ENCODE measurements around the gene EPHA8.

The EPHA8 gene

GRCh38 chr1:22608361-22608760, 45.1 kb downstream of the EPHA8 start:
- H3K27me3 ChIP-seq (ENCODE audit: control insufficient read depth, insufficient read depth, low read length) = 0 out of 2 replicates have a peak, but pooled peaks cover 2% of the 10 kb centered on the region

GRCh38 chr1:22609291-22609690, 46.0 kb downstream of the EPHA8 start:
- Histone ChIP-seq H3K9ac (ENCODE audit: low read depth, low read length) (no peak overlapping the region), H3K36me3 (ENCODE audit: control insufficient read depth, insufficient read depth, low read length) (no peaks in the 10 kb centered on the region), H3K9me3 (ENCODE audit: control insufficient read depth, insufficient read depth, low read length) (no peaks in the 10 kb centered on the region), H3K4me1 (ENCODE audit: control insufficient read depth, insufficient read depth, low read length) (peaks cover 10% of the 10 kb centered on the region; the same call in 1 of the 2 replicates), H3K27ac (ENCODE audit: low read depth, low read length) (no peak overlapping the region), H3K27me3 (ENCODE audit: control insufficient read depth, insufficient read depth, low read length) (0 out of 2 replicates have a peak, but pooled peaks cover 2% of the 10 kb centered on the region), H3K4me3 (ENCODE audit: low read depth, low read length) (no peak overlapping the region)

More at GRCh38 chr1:22608361-22608760, 45.1 kb downstream of the EPHA8 start:
- Histone ChIP-seq H3K9ac (ENCODE audit: low read depth, low read length) (no peak overlapping the region), H3K9me3 (ENCODE audit: control insufficient read depth, insufficient read depth, low read length) (no peaks in the 10 kb centered on the region), H3K27ac (ENCODE audit: low read depth, low read length) (no peak overlapping the region), H3K4me3 (ENCODE audit: low read depth, low read length) (no peak overlapping the region), H3K4me1 (ENCODE audit: control insufficient read depth, insufficient read depth, low read length) (peaks cover 12% of the 10 kb centered on the region; the same call in 1 of the 2 replicates), H3K36me3 (ENCODE audit: control insufficient read depth, insufficient read depth, low read length) (no peaks in the 10 kb centered on the region)

GRCh38 chr1:22611530-22611947, 48.2 kb downstream of the EPHA8 start:
- Histone ChIP-seq H3K4me3 (ENCODE audit: low read depth, low read length) (no peak overlapping the region), H3K27ac (ENCODE audit: low read depth, low read length) (no peak overlapping the region), H3K9ac (ENCODE audit: low read depth, low read length) (no peak overlapping the region), H3K4me1 (ENCODE audit: control insufficient read depth, insufficient read depth, low read length) (peaks cover 10% of the 10 kb centered on the region; the same call in 1 of the 2 replicates), H3K9me3 (ENCODE audit: control insufficient read depth, insufficient read depth, low read length) (no peaks in the 10 kb centered on the region), H3K27me3 (ENCODE audit: control insufficient read depth, insufficient read depth, low read length) (0 out of 2 replicates have a peak, but pooled peaks cover 2% of the 10 kb centered on the region), H3K36me3 (ENCODE audit: control insufficient read depth, insufficient read depth, low read length) (no peaks in the 10 kb centered on the region)

GRCh38 chr1:22612671-22613571, 49.6 kb downstream of the EPHA8 start:
- H3K4me1 ChIP-seq (ENCODE audit: control insufficient read depth, insufficient read depth, low read length) = peaks cover 5% of the 10 kb centered on the region; the same call in 1 of the 2 replicates
- no peaks in the 10 kb centered on the region for H3K27me3 ChIP-seq (ENCODE audit: control insufficient read depth, insufficient read depth, low read length)
- no peaks in the 10 kb centered on the region for H3K36me3 ChIP-seq (ENCODE audit: control insufficient read depth, insufficient read depth, low read length)
- no peaks in the 10 kb centered on the region for H3K9me3 ChIP-seq (ENCODE audit: control insufficient read depth, insufficient read depth, low read length)
- no peak overlapping the region for H3K9ac ChIP-seq (ENCODE audit: low read depth, low read length)
- no peak overlapping the region for H3K27ac ChIP-seq (ENCODE audit: low read depth, low read length)
- H3K4me3 ChIP-seq (ENCODE audit: low read depth, low read length) = no peak overlapping the region

GRCh38 chr1:22613572-22613918, 50.3 kb downstream of the EPHA8 start:
- Histone ChIP-seq H3K9me3 (ENCODE audit: control insufficient read depth, insufficient read depth, low read length) (no peaks in the 10 kb centered on the region), H3K36me3 (ENCODE audit: control insufficient read depth, insufficient read depth, low read length) (no peaks in the 10 kb centered on the region), H3K9ac (ENCODE audit: low read depth, low read length) (no peak overlapping the region), H3K4me1 (ENCODE audit: control insufficient read depth, insufficient read depth, low read length) (peaks cover 3% of the 10 kb centered on the region; the same call in 1 of the 2 replicates), H3K27me3 (ENCODE audit: control insufficient read depth, insufficient read depth, low read length) (no peaks in the 10 kb centered on the region), H3K27ac (ENCODE audit: low read depth, low read length) (no peak overlapping the region), H3K4me3 (ENCODE audit: low read depth, low read length) (no peak overlapping the region)

GRCh38 chr1:22613951-22614350, 50.7 kb downstream of the EPHA8 start:
- H3K9me3 ChIP-seq (ENCODE audit: control insufficient read depth, insufficient read depth, low read length) = no peaks in the 10 kb centered on the region
- H3K4me3 ChIP-seq (ENCODE audit: low read depth, low read length) = no peak overlapping the region
- no peak overlapping the region for H3K27ac ChIP-seq (ENCODE audit: low read depth, low read length)
- H3K27me3 ChIP-seq (ENCODE audit: control insufficient read depth, insufficient read depth, low read length) = no peaks in the 10 kb centered on the region
- no peaks in the 10 kb centered on the region for H3K36me3 ChIP-seq (ENCODE audit: control insufficient read depth, insufficient read depth, low read length)
- peaks cover 3% of the 10 kb centered on the region; the same call in 1 of the 2 replicates for H3K4me1 ChIP-seq (ENCODE audit: control insufficient read depth, insufficient read depth, low read length)
- no peak overlapping the region for H3K9ac ChIP-seq (ENCODE audit: low read depth, low read length)

- Histone ChIP-seq H3K9me3 (ENCODE audit: control insufficient read depth, insufficient read depth, low read length) (no peaks in the 10 kb centered on the region), H3K27ac (ENCODE audit: low read depth, low read length) (no peak overlapping the region), H3K9ac (ENCODE audit: low read depth, low read length) (no peak overlapping the region), H3K27me3 (ENCODE audit: control insufficient read depth, insufficient read depth, low read length) (no peaks in the 10 kb centered on the region), H3K36me3 (ENCODE audit: control insufficient read depth, insufficient read depth, low read length) (no peaks in the 10 kb centered on the region), H3K4me3 (ENCODE audit: low read depth, low read length) (no peak overlapping the region), H3K4me1 (ENCODE audit: control insufficient read depth, insufficient read depth, low read length) (no peaks in the 10 kb centered on the region; the same call in 1 of the 2 replicates)
Measured at GRCh38 chr1:22615886-22616285, 52.6 kb downstream of the EPHA8 start.

GRCh38 chr1:22616571-22616970, 53.3 kb downstream of the EPHA8 start:
- Histone ChIP-seq H3K27ac (ENCODE audit: low read depth, low read length) (no peak overlapping the region), H3K27me3 (ENCODE audit: control insufficient read depth, insufficient read depth, low read length) (no peaks in the 10 kb centered on the region), H3K9ac (ENCODE audit: low read depth, low read length) (no peak overlapping the region), H3K36me3 (ENCODE audit: control insufficient read depth, insufficient read depth, low read length) (no peaks in the 10 kb centered on the region), H3K4me1 (ENCODE audit: control insufficient read depth, insufficient read depth, low read length) (no peaks in the 10 kb centered on the region; the same call in 1 of the 2 replicates), H3K9me3 (ENCODE audit: control insufficient read depth, insufficient read depth, low read length) (no peaks in the 10 kb centered on the region), H3K4me3 (ENCODE audit: low read depth, low read length) (no peak overlapping the region)

- Histone ChIP-seq H3K4me1 (ENCODE audit: control insufficient read depth, insufficient read depth, low read length) (no peaks in the 10 kb centered on the region; the same call in 1 of the 2 replicates), H3K4me3 (ENCODE audit: low read depth, low read length) (no peak overlapping the region), H3K27ac (ENCODE audit: low read depth, low read length) (no peak overlapping the region), H3K27me3 (ENCODE audit: control insufficient read depth, insufficient read depth, low read length) (no peaks in the 10 kb centered on the region), H3K9me3 (ENCODE audit: control insufficient read depth, insufficient read depth, low read length) (no peaks in the 10 kb centered on the region), H3K36me3 (ENCODE audit: control insufficient read depth, insufficient read depth, low read length) (no peaks in the 10 kb centered on the region), H3K9ac (ENCODE audit: low read depth, low read length) (no peak overlapping the region)
Measured at GRCh38 chr1:22618056-22618455, 54.8 kb downstream of the EPHA8 start.

GRCh38 chr1:22619252-22619651, 56.0 kb downstream of the EPHA8 start:
- no peaks in the 10 kb centered on the region; the same call in 1 of the 2 replicates for H3K4me1 ChIP-seq (ENCODE audit: control insufficient read depth, insufficient read depth, low read length)
- no peaks in the 10 kb centered on the region for H3K27me3 ChIP-seq (ENCODE audit: control insufficient read depth, insufficient read depth, low read length)
- H3K9me3 ChIP-seq (ENCODE audit: control insufficient read depth, insufficient read depth, low read length) = no peaks in the 10 kb centered on the region
- H3K36me3 ChIP-seq (ENCODE audit: control insufficient read depth, insufficient read depth, low read length) = no peaks in the 10 kb centered on the region
- no peak overlapping the region for H3K27ac ChIP-seq (ENCODE audit: low read depth, low read length)
- H3K9ac ChIP-seq (ENCODE audit: low read depth, low read length) = no peak overlapping the region
- no peak overlapping the region for H3K4me3 ChIP-seq (ENCODE audit: low read depth, low read length)

GRCh38 chr1:22619798-22620197, 56.5 kb downstream of the EPHA8 start:
- Histone ChIP-seq H3K9ac (ENCODE audit: low read depth, low read length) (no peak overlapping the region), H3K27me3 (ENCODE audit: control insufficient read depth, insufficient read depth, low read length) (no peaks in the 10 kb centered on the region), H3K9me3 (ENCODE audit: control insufficient read depth, insufficient read depth, low read length) (no peaks in the 10 kb centered on the region), H3K27ac (ENCODE audit: low read depth, low read length) (no peak overlapping the region), H3K36me3 (ENCODE audit: control insufficient read depth, insufficient read depth, low read length) (no peaks in the 10 kb centered on the region), H3K4me1 (ENCODE audit: control insufficient read depth, insufficient read depth, low read length) (no peaks in the 10 kb centered on the region; the same call in 1 of the 2 replicates), H3K4me3 (ENCODE audit: low read depth, low read length) (no peak overlapping the region)
